SK-N-MC (cell line): ENCODE data around the gene SFPQ.
"Not testable (repeated sequence)": the region's sequence is repeated elsewhere in the genome, so short reads cannot be mapped to it uniquely, and the experiment has no call there.

ENCODE experiments used
- EZH2 ChIP-seq: fragments of 200-600 bp; sonication (generic); IDR thresholded peaks from one replicate; pipeline ENCODE4 v1.6.1; 2017; ENCODE audit warnings: antibody characterized with exemption
- POLR2AphosphoS5 ChIP-seq: IDR thresholded peaks from 2 replicates; pipeline ENCODE4 v1.6.1; 2012; ENCODE audit warnings: mild to moderate bottlenecking, low read depth, low read length, borderline replicate concordance

- not testable (repeated sequence) for TF ChIP-seq EZH2, POLR2AphosphoS5
Measured at GRCh38 chr1:35145892-35146549, 46.9 kb downstream of the SFPQ start.
